GM12878 (cell line): ENCODE results near the gene SPG7. TPM values are rescaled to one million over a fixed set of nuclear protein-coding genes. Genes with fewer than 3 reads are reported as not detected.

ENCODE experiments used
- ATAC-seq: fragments of 200-7000 bp; cut with Tn5 transposase; 3 replicates; pipeline ENCODE4 v1.9.1; 2020; ENCODE audit warnings: mild to moderate bottlenecking, moderate library complexity
- BruUV-seq: library from RNA; stranded (reverse); fragments of 400-500 nt; replicated peaks from 2 replicates; lab custom pipeline; 2021; lab: Mats Ljungman, UMichigan
- CTCF ChIA-PET: fragments of 300-600 bp; sonication (Branson Sonifier 250); formaldehyde crosslinking; extraction: SDS; loops from one replicate; lab custom pipeline; 2021; ENCODE audit warnings: inconsistent platforms; lab: Yijun Ruan, JAX
- POLR2A ChIA-PET: fragments of 350-600 bp; formaldehyde crosslinking; extraction: SDS; loops from one replicate; lab custom pipeline; 2021; ENCODE audit warnings: inconsistent platforms; lab: Charles Lee
- RAD21 ChIA-PET: fragments of 300-600 bp; sonication (Branson Sonifier 250); formaldehyde crosslinking; loops from one replicate; lab custom pipeline; 2023; ENCODE audit warnings: antibody characterized with exemption; ENCODE audit not compliant: unreplicated experiment; lab: Charles Lee
- SMC1A ChIA-PET: fragments of 300-600 bp; sonication (Branson Sonifier 250); formaldehyde crosslinking; loops from one replicate; lab custom pipeline; 2023; ENCODE audit not compliant: unreplicated experiment, uncharacterized antibody; lab: Charles Lee
- DNase-seq: peaks from one replicate; pipeline ENCODE4 v3.0.0-alpha.2; 2011; ENCODE audit warnings: low read depth, low spot score
- FAIRE-seq: peaks from 3 replicates; lab custom pipeline; 2011; peaks lifted over from hg19 to GRCh38; lab: Jason Lieb, UNC
- H2AFZ ChIP-seq: 2 replicates; pipeline ENCODE4 v1.6.0; 2011; ENCODE audit warnings: low read depth, low read length, control low read depth; ENCODE audit not compliant: control insufficient read depth
- H3K27ac ChIP-seq: 2 replicates; pipeline ENCODE4 v1.5.1; 2011; ENCODE audit warnings: control low read depth; ENCODE audit not compliant: control insufficient read depth, insufficient read depth
- H3K27me3 ChIP-seq, 2 experiments: replicated peaks in 1 of 2; 2 replicates each; pipeline versions ENCODE4 v1.6.0 to v1.6.1; 2011; ENCODE audit warnings: low read length in 1 of 2; ENCODE audit not compliant: control insufficient read depth in 2 of 2, insufficient read depth in 2 of 2
- H3K36me3 ChIP-seq, 2 experiments: 2 replicates each; pipeline ENCODE4 v1.5.1; 2011; ENCODE audit warnings: low read length in 1 of 2; ENCODE audit not compliant: control insufficient read depth in 2 of 2, insufficient read depth in 2 of 2
- H3K4me1 ChIP-seq: 2 replicates; pipeline ENCODE4 v1.6.1; 2011; ENCODE audit warnings: mild to moderate bottlenecking, low read length, moderate library complexity, mixed read lengths; ENCODE audit not compliant: control insufficient read depth, insufficient read depth
- H3K4me2 ChIP-seq: 2 replicates; pipeline ENCODE4 v1.6.0; 2011; ENCODE audit warnings: control low read depth; ENCODE audit not compliant: control insufficient read depth, insufficient read depth
- H3K4me3 ChIP-seq: fragments of 200-600 bp; sonication (generic); 2 replicates; pipeline ENCODE4 v1.5.1; 2016
- H3K79me2 ChIP-seq: 2 replicates; pipeline ENCODE4 v1.6.0; 2011; ENCODE audit warnings: low read length; ENCODE audit not compliant: control insufficient read depth, insufficient read depth
- H3K9ac ChIP-seq: 2 replicates; pipeline ENCODE4 v1.8.0; 2011; ENCODE audit warnings: low read length, control low read depth, mixed read lengths; ENCODE audit not compliant: control insufficient read depth, insufficient read depth
- H3K9me3 ChIP-seq: replicated peaks from 3 replicates; pipeline ENCODE4 v1.5.1; 2011; ENCODE audit warnings: mild to moderate bottlenecking, low read length; ENCODE audit not compliant: control insufficient read depth, insufficient read depth
- H4K20me1 ChIP-seq: 2 replicates; pipeline ENCODE4 v1.6.0; 2011; ENCODE audit not compliant: control insufficient read depth, insufficient read depth
- ETV6 ChIP-seq, 2 experiments: fragments of 450-650 bp in 1 of 2; IDR thresholded peaks in 1 of 2; conservative IDR thresholded peaks in 1 of 2; 2 replicates each; pipeline ENCODE4 v1.6.1; 2014; ENCODE audit warnings: antibody characterized with exemption in 1 of 2, borderline replicate concordance in 1 of 2, low read depth in 1 of 2, mild to moderate bottlenecking in 1 of 2, moderate library complexity in 1 of 2
- KAT2A ChIP-seq: conservative IDR thresholded peaks from 2 replicates; pipeline ENCODE4 v1.6.1; 2011; ENCODE audit warnings: low read depth, low read length; ENCODE audit not compliant: control insufficient read depth
- LARP7 ChIP-seq: fragments of 450-650 bp; IDR thresholded peaks from 2 replicates; pipeline ENCODE4 v1.6.1; 2017; ENCODE audit warnings: mild to moderate bottlenecking
- MEF2A ChIP-seq: IDR thresholded peaks from 2 replicates; pipeline ENCODE4 v1.6.1; 2011; ENCODE audit warnings: low read depth, mild to moderate bottlenecking, low read length, moderate library complexity; ENCODE audit not compliant: insufficient read depth
- MLLT1 ChIP-seq: fragments of 450-650 bp; IDR thresholded peaks from 2 replicates; pipeline ENCODE4 v1.6.1; 2016; ENCODE audit warnings: mild to moderate bottlenecking
- NFYA ChIP-seq: IDR thresholded peaks from 2 replicates; pipeline ENCODE4 v1.6.1; 2011; ENCODE audit warnings: low read depth, mild to moderate bottlenecking, low read length, improper control_type of control experiment, borderline replicate concordance
- POLR2AphosphoS2 ChIP-seq: IDR thresholded peaks from 2 replicates; pipeline ENCODE4 v1.6.1; 2011; ENCODE audit warnings: low read depth, mild to moderate bottlenecking, low read length, improper control_type of control experiment, moderate library complexity
- POU2F2 ChIP-seq: IDR thresholded peaks from 3 replicates; pipeline ENCODE4 v1.6.1; 2011; ENCODE audit warnings: low read depth, mild to moderate bottlenecking, low read length, borderline replicate concordance
- RELB ChIP-seq: fragments of 450-650 bp; IDR thresholded peaks from 2 replicates; pipeline ENCODE4 v1.6.1; 2017; ENCODE audit warnings: low read depth, mild to moderate bottlenecking, moderate library complexity
- SMAD1 ChIP-seq: fragments of 450-650 bp; IDR thresholded peaks from 2 replicates; pipeline ENCODE4 v1.6.1; 2018; ENCODE audit warnings: mild to moderate bottlenecking, low read depth; ENCODE audit not compliant: partially characterized antibody
- SMAD5 ChIP-seq: IDR thresholded peaks from 2 replicates; pipeline ENCODE4 v1.6.1; 2016; ENCODE audit warnings: antibody characterized with exemption, low read depth
- STAT3 ChIP-seq: IDR thresholded peaks from 2 replicates; pipeline ENCODE4 v1.6.1; 2011; ENCODE audit warnings: low read depth, low read length, improper control_type of control experiment
- SUZ12 ChIP-seq: fragments of 200-600 bp; sonication (generic); IDR thresholded peaks from one replicate; pipeline ENCODE4 v1.6.1; 2018; ENCODE audit warnings: antibody characterized with exemption, mild to moderate bottlenecking; ENCODE audit not compliant: unreplicated experiment
- USF1 ChIP-seq: IDR thresholded peaks from 2 replicates; pipeline ENCODE4 v1.6.1; 2011; ENCODE audit warnings: borderline replicate concordance, low read depth, mild to moderate bottlenecking, moderate library complexity, mixed read lengths, low read length; ENCODE audit not compliant: insufficient read depth; ENCODE audit errors: extremely low read length
- ZBTB11 ChIP-seq: fragments of 450-650 bp; formaldehyde crosslinking; IDR thresholded peaks from 2 replicates; pipeline ENCODE4 v1.5.0; 2022; ENCODE audit warnings: mild to moderate bottlenecking, missing genetic modification characterization
- ZNF274 ChIP-seq: IDR thresholded peaks from one replicate; pipeline ENCODE4 v1.8.0; 2011; ENCODE audit not compliant: insufficient read length, insufficient read depth
- WGBS: methylation state at CpG from one replicate; pipeline ENCODE4 v1.1.6; 2016; ENCODE audit warnings: low lambda C conversion rate; ENCODE audit not compliant: insufficient replicate concordance, insufficient coverage; ENCODE audit errors: missing lambda C conversion rate; 5-methylcytosine and 5-hydroxymethylcytosine counted together
- in situ Hi-C: fragments of 300-500 bp; cut with MboI; formaldehyde crosslinking; loops from 9 replicates; pipeline ENCODE4 v1.14.3; 2018; ENCODE audit warnings: mixed read lengths
- intact Hi-C: fragments of 100-400 bp; cut with micrococcal nuclease; formaldehyde crosslinking; loops from one replicate; pipeline ENCODE4 v1.14.2; 2022; ENCODE audit not compliant: unreplicated experiment
- polyA plus RNA-seq, 11 experiments: library from polyadenylated mRNA; depleted of rRNA in 4 of 11; unstranded in 6 of 11; stranded (reverse) in 5 of 11; fragments of >200 nt; fragmentation: Nextera tagmentation in 4 of 11; fragmentation: Illumina TruSeq in 1 of 11; extraction: Ambion mirVana in 4 of 11; extraction: Trizol in 1 of 11; gene quantifications; 1 replicate in 1 of 11; 2 replicates in 10 of 11; pipeline versions ENCODE4 v1.2.1 to v1.2.3, GENCODE V29; 2011 to 2016; ENCODE audit warnings: inconsistent platforms in 2 of 11, missing spikeins in 2 of 11, low read depth in 1 of 11
- total RNA-seq, 4 experiments: library from RNA; depleted of rRNA in 3 of 4; stranded (reverse); fragments of >200 nt in 3 of 4; fragmentation: Illumina TruSeq in 1 of 4; extraction: Trizol in 1 of 4; gene quantifications; 2 replicates each; pipeline versions ENCODE4 v1.2.1 to v1.2.3, GENCODE V29; 2013 to 2021

Gene SPG7
- total and polyA plus RNA-seq, 10 of the 15 experiments (the other 5 are each of a cell fraction or from before 2014, with no cell fraction given): 5.9 to 75.9 (median 52.5) TPM

GRCh38 chr16:89583895-89584644 lies 75.9 kb downstream of the SPG7 start:
- Histone ChIP-seq H3K4me1 (no peaks in the 10 kb centered on the region), H3K27ac (no peak overlapping the region), H3K4me2 (no peak overlapping the region), H3K4me3 (no peak overlapping the region), H3K79me2 (no peaks in the 10 kb centered on the region), H3K36me3 (no peaks in the 10 kb centered on the region), H3K9me3 (no peaks in the 10 kb centered on the region; the same call in 2 of the 3 replicates), H4K20me1 (no peaks in the 10 kb centered on the region), H3K27me3 (no peaks in the 10 kb centered on the region), H3K9ac (no peak overlapping the region), H2AFZ (no peak overlapping the region)
- no peak for ATAC-seq
- intact Hi-C loops: no loop called here
- in situ Hi-C loops: no loop called here
- SMC1A ChIA-PET: no interaction called here
- POLR2A ChIA-PET: no interaction called here
- CTCF ChIA-PET: no interaction called here
- RAD21 ChIA-PET: no interaction called here
- DNase-seq: no peak
- WGBS: 73% methylated on average over 38 of the region's 49 CpGs
- no peak for FAIRE-seq
- BruUV-seq: no TSS peak
- TF ChIP-seq SUZ12 (no peak), ETV6 (conservative IDR thresholded peaks at IDR 0.05 in 1 of 2, IDR thresholded peaks at IDR 0.05 in 1 of 2; ENCODE audit: borderline replicate concordance in 1 of 2, low read depth in 1 of 2) (no peak), ZNF274 (no peak), SMAD1 (no peak), STAT3 (no peak), SMAD5 (no peak), RELB (no peak), POLR2AphosphoS2 (no peak), LARP7 (no peak), USF1 (no peak), MLLT1 (no peak), NFYA (no peak), KAT2A (no peak), ZBTB11 (CRISPR knock-in tag) (no peak), MEF2A (no peak), POU2F2 (no peak)
